ENCODE data around the gene PCARE. TPM values are rescaled to one million over a fixed set of nuclear protein-coding genes. Genes with fewer than 3 reads are reported as not detected.

PCARE gene
- not detected in 2 replicates for total RNA-seq

GRCh38 chr2:29074411-29074810, at the start of gene PCARE:
Gene PCARE, minus strand, starts transcription at chr2:29074523. Its CDS starts 262 bp downstream, at chr2:29074261.

GRCh38 chr2:29114946-29115609, 40.8 kb upstream of the PCARE start, which contains the start of gene CLIP4:
Gene CLIP4, plus strand, starts transcription at chr2:29115415. Its CDS starts 5,974 bp downstream, at chr2:29121389.

Other genes with a start within 250 kb of the PCARE start
- 6.9 and 13.7 TPM in 2 replicates for gene TRMT61B, start 204.2 kb downstream of the PCARE start, total RNA-seq
- gene WDR43, start 179.9 kb downstream of the PCARE start, total RNA-seq: 21.6 and 47.6 TPM in 2 replicates
- gene TOGARAM2, start 93.2 kb downstream of the PCARE start, total RNA-seq: 0.13 TPM in 1 of 2 replicates, not detected in the other
- 14.4 and 19.8 TPM in 2 replicates for gene CLIP4, start 40.9 kb upstream of the PCARE start, total RNA-seq